ENCODE data around the gene RAPGEF4. TPM values are rescaled to one million over a fixed set of nuclear protein-coding genes. Genes with fewer than 3 reads are reported as not detected.

RAPGEF4 gene
- total RNA-seq, 1 donor from 2014 or later: 1.7 TPM

GRCh38 chr2:173044686-173045085 lies 309.0 kb downstream of the RAPGEF4 start:
- DNase-seq (ENCODE audit: low read depth, low spot score): no peak
- no peak overlapping the region for H3K27ac Mint-ChIP-seq (ENCODE audit: unreplicated experiment)
- no peaks in the 10 kb centered on the region for H3K9me3 Mint-ChIP-seq
- TF ChIP-seq CTCF (conservative IDR thresholded peaks at IDR 0.05): no peak
- H3K27me3 Mint-ChIP-seq (ENCODE audit: low read depth): no peaks in the 10 kb centered on the region
- H3K36me3 Mint-ChIP-seq (ENCODE audit: low read depth): no peaks in the 10 kb centered on the region
- no peak overlapping the region for H3K4me3 Mint-ChIP-seq
- H3K4me1 Mint-ChIP-seq: peaks cover 7% of the 10 kb centered on the region

- Mint-ChIP-seq H3K9me3 (no peaks in the 10 kb centered on the region), H3K27ac (ENCODE audit: unreplicated experiment) (no peak overlapping the region), H3K27me3 (ENCODE audit: low read depth) (no peaks in the 10 kb centered on the region), H3K36me3 (ENCODE audit: low read depth) (no peaks in the 10 kb centered on the region), H3K4me1 (peaks cover 7% of the 10 kb centered on the region), H3K4me3 (no peak overlapping the region)
- no peak for TF ChIP-seq CTCF (conservative IDR thresholded peaks at IDR 0.05)
- no peak for DNase-seq (ENCODE audit: low read depth, low spot score)
Observed at GRCh38 chr2:173045181-173045580, 309.5 kb downstream of the RAPGEF4 start.

DNA sequence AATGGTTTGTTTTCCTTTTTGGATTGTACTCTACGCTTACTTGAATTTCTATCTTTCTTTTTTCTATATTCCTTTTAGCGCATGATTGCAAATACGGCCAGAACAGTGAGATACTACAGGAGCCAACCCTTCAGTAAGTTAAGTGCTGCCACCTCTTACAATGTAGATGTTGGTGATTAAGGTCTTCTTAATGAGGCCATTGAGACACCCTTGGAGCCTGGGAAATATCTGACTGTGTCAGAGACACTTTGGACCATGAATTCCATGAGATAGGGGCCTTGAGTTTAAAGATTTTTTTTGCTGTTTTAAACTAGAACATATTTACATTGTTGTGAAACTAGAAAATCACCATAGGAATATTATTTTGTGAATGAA lies 312.9 kb downstream of the RAPGEF4 start:
- H3K4me3 Mint-ChIP-seq: no peak overlapping the region
- H3K4me1 Mint-ChIP-seq: peaks cover 9% of the 10 kb centered on the region
- H3K27me3 Mint-ChIP-seq (ENCODE audit: low read depth): no peaks in the 10 kb centered on the region
- no peak for TF ChIP-seq CTCF (conservative IDR thresholded peaks at IDR 0.05)
- no peak overlapping the region for H3K27ac Mint-ChIP-seq (ENCODE audit: unreplicated experiment)
- no peak for DNase-seq (ENCODE audit: low read depth, low spot score)
- H3K36me3 Mint-ChIP-seq (ENCODE audit: low read depth): no peaks in the 10 kb centered on the region
- no peaks in the 10 kb centered on the region for H3K9me3 Mint-ChIP-seq

- H3K36me3 Mint-ChIP-seq (ENCODE audit: low read depth): no peaks in the 10 kb centered on the region
- H3K27ac Mint-ChIP-seq (ENCODE audit: unreplicated experiment): no peak overlapping the region
- H3K9me3 Mint-ChIP-seq: no peaks in the 10 kb centered on the region
- TF ChIP-seq CTCF (conservative IDR thresholded peaks at IDR 0.05): no peak
- H3K4me3 Mint-ChIP-seq: no peak overlapping the region
- no peak for DNase-seq (ENCODE audit: low read depth, low spot score)
- peaks cover 11% of the 10 kb centered on the region for H3K4me1 Mint-ChIP-seq
- H3K27me3 Mint-ChIP-seq (ENCODE audit: low read depth): no peaks in the 10 kb centered on the region
Observed at GRCh38 chr2:173048897-173049661, 313.4 kb downstream of the RAPGEF4 start.

DNA sequence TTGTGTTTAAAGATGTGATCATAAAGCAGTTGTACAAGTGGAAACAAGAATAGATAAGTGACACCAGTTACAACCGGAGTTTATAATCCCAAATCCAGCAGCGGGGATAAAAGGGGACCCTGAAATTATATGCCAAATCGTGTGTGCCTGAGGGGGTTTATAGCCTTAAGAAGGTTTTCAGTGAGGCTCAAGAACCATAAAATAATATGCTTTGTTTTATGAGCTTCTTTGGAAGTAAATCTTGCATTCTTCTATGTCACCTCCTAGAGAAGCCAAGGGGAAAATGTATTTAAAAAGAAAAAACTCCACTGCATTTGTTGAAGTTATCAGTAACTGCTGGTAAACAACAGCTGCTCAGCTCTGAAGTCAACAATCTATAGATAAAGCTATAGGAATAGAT lies 314.2 kb downstream of the RAPGEF4 start:
- H3K27me3 Mint-ChIP-seq (ENCODE audit: low read depth): no peaks in the 10 kb centered on the region
- H3K4me1 Mint-ChIP-seq: peaks cover 11% of the 10 kb centered on the region
- H3K9me3 Mint-ChIP-seq: no peaks in the 10 kb centered on the region
- no peak overlapping the region for H3K4me3 Mint-ChIP-seq
- H3K36me3 Mint-ChIP-seq (ENCODE audit: low read depth): no peaks in the 10 kb centered on the region
- no peak overlapping the region for H3K27ac Mint-ChIP-seq (ENCODE audit: unreplicated experiment)
- DNase-seq (ENCODE audit: low read depth, low spot score): no peak
- TF ChIP-seq CTCF (conservative IDR thresholded peaks at IDR 0.05): no peak
